Measurements from ENCODE around the gene ADAMTS12. TPM values are rescaled to one million over a fixed set of nuclear protein-coding genes. Genes with fewer than 3 reads are reported as not detected.

ADAMTS12 gene
- total and polyA plus RNA-seq, 9 of the 15 experiments (the other 6 are each of a cell fraction or from before 2014, with no cell fraction given): 0.11 TPM; not detected in 8

DNA sequence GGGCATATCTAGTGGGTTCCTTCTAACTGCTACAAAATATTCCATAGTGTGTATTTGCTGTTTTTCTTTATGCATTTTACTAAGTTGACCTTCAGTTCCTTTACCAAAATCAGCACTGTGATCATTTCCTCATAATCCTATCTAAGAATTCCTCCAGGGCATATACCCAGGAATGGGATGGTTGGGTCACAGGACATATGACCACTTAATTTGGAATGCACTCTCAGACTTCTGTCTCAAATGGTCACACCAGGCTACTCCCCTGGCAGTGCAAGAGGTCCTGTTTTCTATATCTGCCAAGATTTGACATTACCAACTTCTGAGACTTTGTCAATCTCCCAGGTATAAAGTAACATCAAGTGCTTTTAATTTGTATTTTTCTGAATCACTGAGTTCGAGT is 63.9 kb downstream of the ADAMTS12 start (continued):
- TF ChIP-seq, protein P1, sequence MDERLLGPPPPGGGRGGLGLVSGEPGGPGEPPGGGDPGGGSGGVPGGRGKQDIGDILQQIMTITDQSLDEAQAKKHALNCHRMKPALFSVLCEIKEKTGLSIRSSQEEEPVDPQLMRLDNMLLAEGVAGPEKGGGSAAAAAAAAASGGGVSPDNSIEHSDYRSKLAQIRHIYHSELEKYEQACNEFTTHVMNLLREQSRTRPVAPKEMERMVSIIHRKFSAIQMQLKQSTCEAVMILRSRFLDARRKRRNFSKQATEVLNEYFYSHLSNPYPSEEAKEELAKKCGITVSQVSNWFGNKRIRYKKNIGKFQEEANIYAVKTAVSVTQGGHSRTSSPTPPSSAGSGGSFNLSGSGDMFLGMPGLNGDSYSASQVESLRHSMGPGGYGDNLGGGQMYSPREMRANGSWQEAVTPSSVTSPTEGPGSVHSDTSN (CRISPR knock-in tag; IDR thresholded peaks at IDR 0.05; ENCODE audit: low read depth): no peak
- TF ChIP-seq, protein P1 (tag; conservative IDR thresholded peaks at IDR 0.05; ENCODE audit: low read depth): no peak
- TF ChIP-seq ZNF143 (CRISPR knock-in tag; IDR thresholded peaks at IDR 0.05) (no peak), EP300 (IDR thresholded peaks at IDR 0.05; ENCODE audit: low read length) (no peak), TARDBP (IDR thresholded peaks at IDR 0.05) (no peak), NFE2 (IDR thresholded peaks at IDR 0.05; ENCODE audit: low read depth) (no peak), PHB2 (IDR thresholded peaks at IDR 0.05; ENCODE audit: low read depth) (no peak)

DNA sequence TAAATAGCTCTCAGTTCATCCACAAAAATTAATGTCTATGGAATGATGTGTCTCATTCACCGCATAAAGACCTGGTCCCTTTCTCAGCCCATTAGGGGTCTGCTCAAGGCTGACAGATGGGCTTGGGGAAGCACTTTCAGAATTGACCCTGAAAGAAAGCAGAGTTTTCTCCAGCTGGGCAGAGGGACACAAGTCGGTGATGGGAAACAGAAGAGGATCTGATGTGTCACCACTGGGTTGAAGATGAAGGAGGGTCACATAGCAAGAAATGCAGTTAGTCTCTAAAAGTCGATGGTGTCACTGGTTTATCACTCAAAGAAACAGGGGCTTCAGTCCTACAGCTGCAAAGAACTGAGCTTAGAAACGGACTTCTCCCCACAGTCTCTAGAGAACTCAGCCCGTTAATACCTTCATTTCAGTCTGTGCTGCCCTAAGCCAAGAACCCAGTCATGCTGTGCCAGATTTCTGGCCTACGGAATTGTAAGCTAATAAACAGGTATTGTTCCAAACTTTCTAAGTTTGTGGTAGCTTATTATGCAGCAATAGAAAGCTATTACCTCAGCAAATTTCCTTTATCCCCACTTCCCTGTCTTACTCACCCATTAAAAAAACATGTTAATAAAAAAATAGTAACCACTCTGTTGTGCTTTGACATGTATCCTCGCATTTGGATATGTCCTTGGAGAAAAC is 64.6 kb downstream of the ADAMTS12 start:
- no peak for FAIRE-seq
- Histone ChIP-seq H3K36me3 (ENCODE audit: control insufficient read depth, insufficient read depth, low read length) (no peaks in the 10 kb centered on the region), H3K9me3 (replicated peaks; ENCODE audit: control insufficient read depth, insufficient read depth, low read depth, low read length) (no peaks in the 10 kb centered on the region), H3K79me2 (ENCODE audit: control insufficient read depth, insufficient read depth, low read length) (no peaks in the 10 kb centered on the region), H2AFZ (ENCODE audit: low read depth, low read length) (no peak overlapping the region), H3K27ac (ENCODE audit: extremely low read depth, low read depth, low read length) (no peak overlapping the region), H3K9me1 (ENCODE audit: control insufficient read depth, insufficient read depth, low read length) (no peaks in the 10 kb centered on the region), H3K4me2 (ENCODE audit: insufficient read depth, low read length) (no peak overlapping the region), H3K4me3 (no peak overlapping the region), H3K9ac (ENCODE audit: insufficient read depth in 1 of 2, low read depth in 2 of 2, low read length in 2 of 2) (no peak overlapping the region), H3K27me3 (ENCODE audit: control insufficient read depth in 2 of 2, insufficient read depth in 2 of 2, low read length in 2 of 2) (no peaks in the 10 kb centered on the region), H3K4me1 (replicated peaks in 1 of 2; ENCODE audit: control insufficient read depth in 2 of 2, insufficient read depth in 2 of 2, low read length in 2 of 2) (no peaks in the 10 kb centered on the region), H4K20me1 (replicated peaks; ENCODE audit: control insufficient read depth, insufficient read depth, low read length) (no peaks in the 10 kb centered on the region)
- TF ChIP-seq ZNF174 (CRISPR knock-in tag; IDR thresholded peaks at IDR 0.05): no peak
- no peak for TF ChIP-seq ZNF23 (CRISPR knock-in tag; IDR thresholded peaks at IDR 0.05)
- no peak for TF ChIP-seq BDP1 (IDR thresholded peaks at IDR 0.05; ENCODE audit: insufficient read depth, insufficient read length)
- TF ChIP-seq CBX2 (IDR thresholded peaks at IDR 0.05; ENCODE audit: insufficient read depth, low read length, poor library complexity, severe bottlenecking): no peak
- no peak for TF ChIP-seq NCOR1 (IDR thresholded peaks at IDR 0.05)
- TF ChIP-seq, protein P2, sequence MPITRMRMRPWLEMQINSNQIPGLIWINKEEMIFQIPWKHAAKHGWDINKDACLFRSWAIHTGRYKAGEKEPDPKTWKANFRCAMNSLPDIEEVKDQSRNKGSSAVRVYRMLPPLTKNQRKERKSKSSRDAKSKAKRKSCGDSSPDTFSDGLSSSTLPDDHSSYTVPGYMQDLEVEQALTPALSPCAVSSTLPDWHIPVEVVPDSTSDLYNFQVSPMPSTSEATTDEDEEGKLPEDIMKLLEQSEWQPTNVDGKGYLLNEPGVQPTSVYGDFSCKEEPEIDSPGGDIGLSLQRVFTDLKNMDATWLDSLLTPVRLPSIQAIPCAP (CRISPR knock-in tag; IDR thresholded peaks at IDR 0.05; ENCODE audit: borderline replicate concordance): no peak
- TF ChIP-seq ETV1 (tag; conservative IDR thresholded peaks at IDR 0.05; ENCODE audit: low read depth): no peak
- TF ChIP-seq ZNF76 (CRISPR knock-in tag; IDR thresholded peaks at IDR 0.05; ENCODE audit: borderline replicate concordance): no peak
- TF ChIP-seq KLF1 (tag; IDR thresholded peaks at IDR 0.05): no peak
- in situ Hi-C loops (cut with MboI) (no loop called here), intact Hi-C loops (cut with micrococcal nuclease) (no loop called here)
- CTCF ChIA-PET (ENCODE audit: low intra/inter-chr PET ratio): no interaction called here
- DNase-seq (ENCODE audit: extremely low read depth in 1 of 4, low spot score in 3 of 4): no peak
- POLR2A ChIA-PET: interaction anchor here (1.0 to 1.1 kb wide), 2 partner anchors 26 to 151 kb away, joined by 4 read pairs; no protein-coding TSS in a partner anchor
- BruUV-seq (replicated peaks): no TSS peak
- ATAC-seq: no peak
- 4% methylated on average over 7 of the region's 7 CpGs for WGBS (ENCODE audit: insufficient coverage, low coverage, missing lambda C conversion rate)
